IMR-90 (cell line): ENCODE measurements around the gene HCN2. TPM values are rescaled to one million over a fixed set of nuclear protein-coding genes. Genes with fewer than 3 reads are reported as not detected.

Source experiments
- ATAC-seq: fragments of 200-7000 bp; cut with Tn5 transposase; 2 replicates; pipeline ENCODE4 v1.9.1; 2020; ENCODE audit warnings: low read depth, mild to moderate bottlenecking, moderate library complexity
- BruUV-seq: library from RNA; stranded (reverse); fragments of 400-500 nt; replicated peaks from 2 replicates; lab custom pipeline; 2021; lab: Mats Ljungman, UMichigan
- CTCF ChIA-PET: fragments of 300-600 bp; formaldehyde crosslinking; extraction: SDS; loops from one replicate; lab custom pipeline; 2021; ENCODE audit warnings: antibody characterized with exemption; lab: Yijun Ruan, JAX
- POLR2A ChIA-PET: fragments of 300-600 bp; sonication (Branson Sonifier 250); formaldehyde crosslinking; loops from one replicate; lab custom pipeline; 2022; ENCODE audit warnings: antibody characterized with exemption; ENCODE audit not compliant: unreplicated experiment; lab: Charles Lee
- DNase-seq: peaks from one replicate; pipeline ENCODE4 v3.0.0; 2013
- H2AFZ ChIP-seq: replicated peaks from 2 replicates; pipeline ENCODE3; 2013; ENCODE audit warnings: low read length, mild to moderate bottlenecking; ENCODE audit not compliant: poor library complexity
- H2AK5ac ChIP-seq: 2 replicates; pipeline ENCODE4 v1.6.1; 2013; ENCODE audit warnings: low read depth, low read length, inconsistent platforms
- H2AK9ac ChIP-seq: replicated peaks from 2 replicates; pipeline ENCODE3; 2013; ENCODE audit warnings: mild to moderate bottlenecking, low read depth, low read length, moderate library complexity; ENCODE audit not compliant: poor library complexity
- H2BK120ac ChIP-seq: 2 replicates; pipeline ENCODE4 v1.6.1; 2013; ENCODE audit warnings: low read depth, low read length, inconsistent platforms
- H2BK15ac ChIP-seq: 3 replicates; pipeline ENCODE4 v1.6.1; 2013; ENCODE audit warnings: low read depth, low read length, inconsistent platforms
- H2BK20ac ChIP-seq: 2 replicates; pipeline ENCODE4 v1.6.1; 2013; ENCODE audit warnings: low read depth, mild to moderate bottlenecking, inconsistent platforms, low read length, moderate library complexity
- H2BK5ac ChIP-seq: 2 replicates; pipeline ENCODE4 v1.6.1; 2013; ENCODE audit warnings: mild to moderate bottlenecking, low read depth, low read length, inconsistent platforms; ENCODE audit not compliant: poor library complexity, severe bottlenecking
- H3K14ac ChIP-seq: replicated peaks from 2 replicates; pipeline ENCODE4 v1.6.1; 2013; ENCODE audit warnings: low read depth, low read length, inconsistent platforms
- H3K18ac ChIP-seq: 2 replicates; pipeline ENCODE4 v1.6.1; 2013; ENCODE audit warnings: low read depth, low read length, control low read depth
- H3K23ac ChIP-seq: 2 replicates; pipeline ENCODE4 v1.6.1; 2013; ENCODE audit warnings: low read depth, low read length, inconsistent platforms
- H3K27ac ChIP-seq: 2 replicates; pipeline ENCODE4 v1.5.1; 2013; ENCODE audit warnings: mild to moderate bottlenecking, control low read depth, low read length; ENCODE audit not compliant: insufficient read depth
- H3K27me3 ChIP-seq: 2 replicates; pipeline ENCODE4 v1.6.1; 2013; ENCODE audit warnings: low read length; ENCODE audit not compliant: control insufficient read depth, insufficient read depth
- H3K36me3 ChIP-seq: 2 replicates; pipeline ENCODE4 v1.6.1; 2013; ENCODE audit warnings: low read length, mixed read lengths; ENCODE audit not compliant: control insufficient read depth, insufficient read depth
- H3K4ac ChIP-seq: 2 replicates; pipeline ENCODE4 v1.6.1; 2013; ENCODE audit warnings: low read depth, low read length, inconsistent platforms
- H3K4me1 ChIP-seq: 2 replicates; pipeline ENCODE4 v1.6.1; 2013; ENCODE audit warnings: low read length, mixed read lengths; ENCODE audit not compliant: control insufficient read depth, insufficient read depth
- H3K4me2 ChIP-seq: 2 replicates; pipeline ENCODE4 v1.6.1; 2013; ENCODE audit warnings: low read depth, mild to moderate bottlenecking, control low read depth, low read length, moderate library complexity
- H3K4me3 ChIP-seq: 2 replicates; pipeline ENCODE4 v1.5.1; 2013; ENCODE audit warnings: low read depth, mild to moderate bottlenecking, control low read depth, low read length, moderate library complexity; ENCODE audit not compliant: insufficient read depth
- H3K56ac ChIP-seq: 2 replicates; pipeline ENCODE4 v1.6.1; 2013; ENCODE audit warnings: low read length, inconsistent platforms; ENCODE audit not compliant: insufficient read depth; ENCODE audit errors: extremely low read depth
- H3K79me1 ChIP-seq, 2 experiments: 2 replicates each; pipeline ENCODE4 v1.6.1; 2013; ENCODE audit warnings: low read length in 2 of 2, inconsistent platforms in 1 of 2, low read depth in 1 of 2
- H3K9ac ChIP-seq: 2 replicates; pipeline ENCODE4 v1.6.1; 2013; ENCODE audit warnings: low read depth, low read length, control low read depth
- H3K9me1 ChIP-seq: 2 replicates; pipeline ENCODE4 v1.6.1; 2013; ENCODE audit warnings: low read length, inconsistent platforms; ENCODE audit not compliant: insufficient read depth
- H3K9me3 ChIP-seq: 2 replicates; pipeline ENCODE4 v1.6.1; 2013; ENCODE audit warnings: low read length; ENCODE audit not compliant: control insufficient read depth, insufficient read depth
- H4K20me1 ChIP-seq: 2 replicates; pipeline ENCODE4 v1.6.1; 2013; ENCODE audit warnings: low read length, inconsistent platforms; ENCODE audit not compliant: insufficient read depth
- H4K5ac ChIP-seq: 2 replicates; pipeline ENCODE4 v1.6.1; 2013; ENCODE audit warnings: mild to moderate bottlenecking, low read depth, low read length, control low read depth
- H4K8ac ChIP-seq, 2 experiments: 2 replicates each; pipeline ENCODE4 v1.6.1; 2013; ENCODE audit warnings: low read depth in 2 of 2, low read length in 2 of 2, control low read depth in 1 of 2, inconsistent platforms in 1 of 2
- H4K91ac ChIP-seq: 2 replicates; pipeline ENCODE4 v1.6.1; 2013; ENCODE audit warnings: low read depth, low read length, inconsistent platforms; ENCODE audit not compliant: insufficient read depth
- BHLHE40 ChIP-seq: fragments of 150-350 bp; IDR thresholded peaks from 2 replicates; pipeline ENCODE4 v1.6.1; 2016; ENCODE audit warnings: mild to moderate bottlenecking, low read depth, low read length
- CEBPB ChIP-seq: IDR thresholded peaks from 2 replicates; pipeline ENCODE4 v1.6.1; 2012; ENCODE audit warnings: low read depth, low read length, improper control_type of control experiment
- CHD1 ChIP-seq: IDR thresholded peaks from 2 replicates; pipeline ENCODE4 v1.6.1; 2012; ENCODE audit warnings: low read depth, low read length, improper control_type of control experiment
- ELK1 ChIP-seq: fragments of 150-350 bp; IDR thresholded peaks from 2 replicates; pipeline ENCODE4 v1.6.1; 2016; ENCODE audit warnings: low read depth, mild to moderate bottlenecking, low read length, moderate library complexity, borderline replicate concordance
- FOS ChIP-seq: fragments of 150-350 bp; IDR thresholded peaks from 2 replicates; pipeline ENCODE4 v1.6.1; 2016; ENCODE audit warnings: low read depth, low read length
- MAFK ChIP-seq: IDR thresholded peaks from 2 replicates; pipeline ENCODE4 v1.6.1; 2012; ENCODE audit warnings: low read depth, low read length, improper control_type of control experiment
- MAZ ChIP-seq: IDR thresholded peaks from 2 replicates; pipeline ENCODE4 v1.6.1; 2012; ENCODE audit warnings: low read depth, mild to moderate bottlenecking, low read length, improper control_type of control experiment, moderate library complexity, borderline replicate concordance
- MXI1 ChIP-seq: IDR thresholded peaks from 2 replicates; pipeline ENCODE4 v1.6.1; 2012; ENCODE audit warnings: low read depth, mild to moderate bottlenecking, low read length, moderate library complexity, borderline replicate concordance
- NFE2L2 ChIP-seq: fragments of 150-350 bp; IDR thresholded peaks from 2 replicates; pipeline ENCODE4 v1.6.1; 2016; ENCODE audit warnings: low read depth, mild to moderate bottlenecking, low read length
- POLR2A ChIP-seq: IDR thresholded peaks from 2 replicates; pipeline ENCODE4 v1.6.1; 2012; ENCODE audit warnings: mild to moderate bottlenecking, low read depth, low read length
- RAD21 ChIP-seq: IDR thresholded peaks from 2 replicates; pipeline ENCODE4 v1.6.1; 2012; ENCODE audit warnings: low read length, improper control_type of control experiment
- RCOR1 ChIP-seq: IDR thresholded peaks from 2 replicates; pipeline ENCODE4 v1.6.1; 2012; ENCODE audit warnings: mild to moderate bottlenecking, low read length, improper control_type of control experiment; ENCODE audit not compliant: insufficient replicate concordance
- RFX5 ChIP-seq: IDR thresholded peaks from 2 replicates; pipeline ENCODE4 v1.8.0; 2012; ENCODE audit warnings: low read depth, mild to moderate bottlenecking, low read length, moderate library complexity
- SMC3 ChIP-seq: fragments of 150-350 bp; IDR thresholded peaks from 2 replicates; pipeline ENCODE4 v1.6.1; 2016; ENCODE audit warnings: low read depth, mild to moderate bottlenecking, antibody characterized with exemption, low read length, moderate library complexity
- WGBS, 2 experiments: methylation state at CpG; one replicate each; pipeline versions ENCODE4 v1.1.5 to v1.1.7; 2013; ENCODE audit warnings: missing lambda C conversion rate in 2 of 2; ENCODE audit not compliant: insufficient read length in 1 of 2; ENCODE audit errors: extremely low coverage in 2 of 2; 5-methylcytosine and 5-hydroxymethylcytosine counted together
- dilution Hi-C: fragments of 300-500 bp; cut with HindIII; formaldehyde crosslinking; loops from one replicate; pipeline ENCODE4 v1.14.3; 2018; ENCODE audit warnings: low sequenced_read_pairs; ENCODE audit not compliant: unreplicated experiment
- in situ Hi-C: fragments of 300-500 bp; cut with MboI; formaldehyde crosslinking; loops from 3 replicates; pipeline ENCODE4 v1.14.3; 2019; ENCODE audit warnings: low sequenced_read_pairs, inconsistent platforms, mixed read lengths
- intact Hi-C: fragments of 100-400 bp; cut with micrococcal nuclease; formaldehyde crosslinking; loops from 2 replicates; pipeline ENCODE4 v1.10.0; 2022
- polyA plus RNA-seq, 3 experiments: library from polyadenylated mRNA; depleted of rRNA; stranded (reverse); fragments of >200 nt; gene quantifications; 2 replicates each; pipeline ENCODE4 v1.2.3, GENCODE V29; 2012; ENCODE audit warnings: low replicate concordance in 1 of 3
- total RNA-seq: library from RNA; depleted of rRNA; stranded (reverse); fragments of >200 nt; gene quantifications from 2 replicates; pipeline ENCODE4 v1.2.3, GENCODE V29; 2012
- TF ChIP-seq, protein P1 (sequence below): conservative IDR thresholded peaks from 2 replicates; pipeline ENCODE4 v1.5.1; 2012; ENCODE audit warnings: mild to moderate bottlenecking, low read depth, low read length, improper control_type of control experiment
- TF ChIP-seq, protein P2 (sequence below): fragments of 150-350 bp; IDR thresholded peaks from 2 replicates; pipeline ENCODE4 v1.6.1; 2017; ENCODE audit warnings: mild to moderate bottlenecking, antibody characterized with exemption, low read length, low read depth

The HCN2 gene
- total and polyA plus RNA-seq, 2 of the 4 experiments (the other 2 are of a cell fraction): 0.72 to 2.6 TPM

DNA sequence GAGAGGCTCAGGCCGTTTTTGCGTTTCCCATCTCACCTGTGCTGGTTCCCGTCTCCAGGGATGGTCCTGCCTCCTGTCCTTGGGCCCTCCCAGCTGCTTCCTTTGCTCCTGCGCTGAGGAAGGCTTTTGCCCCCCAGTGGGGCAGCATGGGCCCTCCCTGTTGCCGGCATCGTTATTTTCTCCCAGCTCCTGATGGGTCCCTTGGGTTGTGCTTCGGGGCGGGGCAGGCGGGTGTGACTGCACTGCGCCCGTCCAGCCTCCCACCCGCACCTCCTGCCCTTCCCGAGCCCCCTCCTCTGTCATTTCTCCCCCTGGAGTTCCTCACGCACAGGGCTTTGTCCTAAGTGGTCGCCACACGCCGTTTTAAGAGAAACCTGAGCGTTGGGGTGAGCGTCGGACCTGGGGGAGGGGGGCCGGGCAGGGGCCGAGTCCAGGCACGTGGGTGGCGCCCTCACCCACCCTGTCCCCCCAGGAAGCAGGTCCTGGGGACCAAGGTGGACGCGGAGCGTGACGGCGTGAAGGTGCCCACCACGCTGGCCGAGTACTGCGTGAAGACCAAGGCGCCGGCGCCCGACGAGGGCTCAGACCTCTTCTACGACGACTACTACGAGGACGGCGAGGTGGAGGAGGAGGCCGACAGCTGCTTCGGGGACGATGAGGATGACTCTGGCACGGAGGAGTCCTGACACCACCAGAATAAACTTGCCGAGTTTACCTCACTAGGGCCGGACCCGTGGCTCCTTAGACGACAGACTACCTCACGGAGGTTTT is 48.6 kb upstream of the HCN2 start:
- H3K9ac ChIP-seq: no peak overlapping the region
- DNase-seq (no peak), ATAC-seq (no peak)
- no peak overlapping the region for H3K56ac ChIP-seq
- peaks cover 23% of the 10 kb centered on the region for H4K20me1 ChIP-seq
- no peak overlapping the region for H4K5ac ChIP-seq
- H2AK5ac ChIP-seq: no peak overlapping the region
- no TSS peak for BruUV-seq
- H2BK120ac ChIP-seq: no peak overlapping the region
- H3K27me3 ChIP-seq: no peaks in the 10 kb centered on the region
- H3K14ac ChIP-seq: no peak overlapping the region
- H2BK5ac ChIP-seq: no peak overlapping the region
- no peak overlapping the region for H2AK9ac ChIP-seq
- in situ Hi-C loops (no loop called here), intact Hi-C loops (no loop called here), dilution Hi-C loops (no loop called here)
- H3K9me1 ChIP-seq: peaks cover 8% of the 10 kb centered on the region
- H2BK15ac ChIP-seq: no peak overlapping the region
- H3K23ac ChIP-seq: no peak overlapping the region
- ChIA-PET CTCF (no interaction called here), POLR2A (no interaction called here)
- no peak overlapping the region for H3K4ac ChIP-seq
- no peak overlapping the region for H2BK20ac ChIP-seq
- H3K18ac ChIP-seq: no peak overlapping the region
- no peak overlapping the region for H3K4me2 ChIP-seq
- H4K8ac ChIP-seq: no peak overlapping the region
- TF ChIP-seq NFE2L2 (no peak), MAFK (no peak), CEBPB (no peak), FOS (no peak), CHD1 (no peak), BHLHE40 (no peak), ELK1 (no peak), RAD21 (no peak), MAZ (no peak), RFX5 (no peak), MXI1 (no peak), POLR2A (no peak), RCOR1 (no peak), SMC3 (no peak)
- TF ChIP-seq, protein P1, sequence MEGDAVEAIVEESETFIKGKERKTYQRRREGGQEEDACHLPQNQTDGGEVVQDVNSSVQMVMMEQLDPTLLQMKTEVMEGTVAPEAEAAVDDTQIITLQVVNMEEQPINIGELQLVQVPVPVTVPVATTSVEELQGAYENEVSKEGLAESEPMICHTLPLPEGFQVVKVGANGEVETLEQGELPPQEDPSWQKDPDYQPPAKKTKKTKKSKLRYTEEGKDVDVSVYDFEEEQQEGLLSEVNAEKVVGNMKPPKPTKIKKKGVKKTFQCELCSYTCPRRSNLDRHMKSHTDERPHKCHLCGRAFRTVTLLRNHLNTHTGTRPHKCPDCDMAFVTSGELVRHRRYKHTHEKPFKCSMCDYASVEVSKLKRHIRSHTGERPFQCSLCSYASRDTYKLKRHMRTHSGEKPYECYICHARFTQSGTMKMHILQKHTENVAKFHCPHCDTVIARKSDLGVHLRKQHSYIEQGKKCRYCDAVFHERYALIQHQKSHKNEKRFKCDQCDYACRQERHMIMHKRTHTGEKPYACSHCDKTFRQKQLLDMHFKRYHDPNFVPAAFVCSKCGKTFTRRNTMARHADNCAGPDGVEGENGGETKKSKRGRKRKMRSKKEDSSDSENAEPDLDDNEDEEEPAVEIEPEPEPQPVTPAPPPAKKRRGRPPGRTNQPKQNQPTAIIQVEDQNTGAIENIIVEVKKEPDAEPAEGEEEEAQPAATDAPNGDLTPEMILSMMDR: no peak
- TF ChIP-seq, protein P2, sequence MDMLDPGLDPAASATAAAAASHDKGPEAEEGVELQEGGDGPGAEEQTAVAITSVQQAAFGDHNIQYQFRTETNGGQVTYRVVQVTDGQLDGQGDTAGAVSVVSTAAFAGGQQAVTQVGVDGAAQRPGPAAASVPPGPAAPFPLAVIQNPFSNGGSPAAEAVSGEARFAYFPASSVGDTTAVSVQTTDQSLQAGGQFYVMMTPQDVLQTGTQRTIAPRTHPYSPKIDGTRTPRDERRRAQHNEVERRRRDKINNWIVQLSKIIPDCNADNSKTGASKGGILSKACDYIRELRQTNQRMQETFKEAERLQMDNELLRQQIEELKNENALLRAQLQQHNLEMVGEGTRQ: no peak
- H2AFZ ChIP-seq: no peak overlapping the region
- H3K27ac ChIP-seq: no peak overlapping the region
- 94% methylated on average over 29 of the region's 51 CpGs; no CpG with 5 or more reads in 1 of the 2 experiments for WGBS, 2 experiments
- no peak overlapping the region for H4K91ac ChIP-seq
- H3K9me3 ChIP-seq: no peaks in the 10 kb centered on the region
- H3K4me3 ChIP-seq: no peak overlapping the region
- H3K36me3 ChIP-seq: peaks cover 51% of the 10 kb centered on the region
- peaks cover 9 to 16% of the 10 kb centered on the region in 2 experiments; a peak in 3 of 4 replicates for H3K79me1 ChIP-seq
- H3K4me1 ChIP-seq: no peaks in the 10 kb centered on the region
